Skeletal muscle satellite cell (primary cell): ENCODE data around the gene KLK4.

Experiments
- H3K27me3 ChIP-seq: 2 replicates; pipeline ENCODE4 v1.7.0; 2013; ENCODE audit warnings: low read length; ENCODE audit not compliant: control insufficient read depth, insufficient read depth
- H3K36me3 ChIP-seq: 2 replicates; pipeline ENCODE4 v1.7.0; 2013; ENCODE audit warnings: mild to moderate bottlenecking, control low read depth, low read length; ENCODE audit not compliant: insufficient read depth
- H3K4me1 ChIP-seq: 2 replicates; pipeline ENCODE4 v1.7.0; 2013; ENCODE audit warnings: low read length; ENCODE audit not compliant: control insufficient read depth, insufficient read depth
- H3K4me2 ChIP-seq: 2 replicates; pipeline ENCODE4 v1.7.0; 2013; ENCODE audit warnings: mild to moderate bottlenecking, low read length
- H3K4me3 ChIP-seq: 2 replicates; pipeline ENCODE4 v1.7.0; 2013; ENCODE audit warnings: low read length
- H3K9ac ChIP-seq: 2 replicates; pipeline ENCODE4 v1.7.0; 2013; ENCODE audit warnings: mild to moderate bottlenecking, low read depth, low read length, moderate library complexity
- H3K9me3 ChIP-seq: replicated peaks from 2 replicates; pipeline ENCODE4 v1.7.0; 2013; ENCODE audit warnings: mild to moderate bottlenecking, control low read depth, low read length

Gene KLK4

DNA sequence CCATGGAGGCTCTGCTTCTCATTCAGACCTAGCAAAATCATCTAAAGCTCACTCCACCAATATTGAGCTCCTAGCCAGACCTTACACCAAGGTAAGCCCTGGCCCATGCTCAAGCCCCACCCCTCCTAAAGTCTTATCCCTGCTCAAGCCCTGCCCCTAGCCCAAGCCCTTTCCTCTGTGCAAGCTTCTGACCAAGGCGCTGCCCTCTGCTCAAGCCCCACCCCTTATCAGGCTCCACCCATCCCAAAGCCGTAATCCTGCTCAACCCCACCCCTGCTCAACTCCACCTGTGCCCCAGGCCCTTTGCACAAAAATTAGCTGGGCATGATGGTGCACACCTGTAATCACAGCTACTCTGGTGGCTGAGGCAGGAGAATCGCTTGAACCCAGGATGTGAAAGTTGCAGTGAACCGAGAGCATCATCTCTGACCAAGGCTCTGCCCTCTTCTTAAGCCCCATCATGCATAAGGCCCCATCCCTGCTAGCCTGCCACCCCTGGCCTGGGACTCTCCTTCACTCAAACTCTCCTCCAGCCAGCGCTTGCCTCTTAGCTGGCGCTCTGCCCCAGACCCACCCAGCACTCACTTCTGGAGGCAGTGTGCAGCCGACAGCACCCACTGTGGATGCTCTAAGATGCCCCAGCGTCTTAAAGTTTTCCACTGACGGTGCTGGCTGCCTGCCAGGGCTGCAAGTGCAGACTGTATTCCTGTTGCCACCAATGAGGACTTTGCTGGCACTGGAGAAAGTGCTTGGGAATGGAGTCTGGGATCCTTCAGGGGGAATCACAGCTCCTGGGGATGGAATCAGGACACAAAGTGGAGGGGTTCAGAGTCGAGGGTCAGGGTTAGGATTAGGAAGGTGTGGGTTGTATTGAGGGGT lies 16.5 kb downstream of the KLK4 start:
- H3K9me3 ChIP-seq: no peaks in the 10 kb centered on the region
- no peaks in the 10 kb centered on the region for H3K27me3 ChIP-seq
- no peaks in the 10 kb centered on the region for H3K4me1 ChIP-seq
- H3K4me2 ChIP-seq: no peak overlapping the region
- no peak overlapping the region for H3K9ac ChIP-seq
- no peak overlapping the region for H3K4me3 ChIP-seq
- H3K36me3 ChIP-seq: no peaks in the 10 kb centered on the region

DNA sequence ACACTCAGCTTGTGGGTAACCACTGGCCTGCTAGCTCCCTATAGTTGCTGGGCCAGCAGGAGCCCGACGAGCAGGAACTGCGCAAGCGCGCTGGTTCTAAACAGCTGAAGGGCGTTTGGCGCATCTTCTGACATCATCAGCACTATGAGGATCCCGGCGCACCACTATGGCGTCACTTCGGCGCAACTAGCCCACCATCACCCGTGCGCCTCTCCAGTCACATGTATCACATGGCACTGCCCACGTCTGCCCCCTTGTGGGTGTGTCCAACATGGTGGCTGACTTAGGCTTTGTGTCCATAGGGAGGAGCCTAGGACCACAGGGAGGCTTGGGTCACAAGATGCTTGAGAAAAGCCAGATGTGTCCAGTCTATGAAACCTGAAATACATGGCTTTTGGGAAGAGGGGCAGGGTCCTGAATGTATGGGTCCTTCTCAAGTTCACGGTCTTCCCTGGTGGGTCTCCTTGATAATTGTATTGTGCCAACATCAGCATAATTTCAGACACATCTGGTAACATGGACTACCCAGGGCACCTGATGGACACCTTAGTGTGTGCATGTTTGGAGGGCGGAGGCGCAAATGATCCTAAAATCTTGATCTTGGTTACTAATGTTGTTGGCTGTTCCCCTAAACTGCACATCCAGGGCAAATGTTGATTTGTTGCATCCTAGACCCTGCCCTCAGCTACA lies 18.0 kb downstream of the KLK4 start:
- no peak overlapping the region for H3K4me2 ChIP-seq

DNA sequence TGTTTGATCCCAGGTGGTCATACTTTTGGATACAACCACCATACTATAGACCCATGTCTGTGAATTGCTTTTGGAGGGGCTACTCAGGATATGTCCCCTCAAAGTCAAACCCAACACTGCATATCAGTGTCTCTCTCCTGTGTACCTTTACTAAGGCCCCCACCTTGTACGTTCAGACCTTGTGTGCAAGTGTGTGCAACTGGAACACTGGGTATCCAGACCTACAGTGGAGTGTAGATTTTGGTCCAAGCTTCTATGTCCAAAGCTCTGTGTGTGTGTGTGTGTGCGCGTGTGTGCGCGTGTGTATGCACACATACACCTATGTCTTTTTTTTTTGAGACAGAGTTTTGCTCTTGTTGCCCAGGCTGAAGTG lies 20.0 kb downstream of the KLK4 start:
- no peaks in the 10 kb centered on the region for H3K4me1 ChIP-seq
- no peak overlapping the region for H3K4me2 ChIP-seq
- no peaks in the 10 kb centered on the region for H3K36me3 ChIP-seq
- no peaks in the 10 kb centered on the region for H3K9me3 ChIP-seq
- no peaks in the 10 kb centered on the region for H3K27me3 ChIP-seq
- no peak overlapping the region for H3K4me3 ChIP-seq
- H3K9ac ChIP-seq: no peak overlapping the region

More for the DNA sequence above, 18.0 kb downstream of the KLK4 start:
- Histone ChIP-seq H3K36me3 (no peaks in the 10 kb centered on the region), H3K4me1 (no peaks in the 10 kb centered on the region), H3K4me3 (no peak overlapping the region), H3K9me3 (no peaks in the 10 kb centered on the region), H3K9ac (no peak overlapping the region), H3K27me3 (no peaks in the 10 kb centered on the region)

DNA sequence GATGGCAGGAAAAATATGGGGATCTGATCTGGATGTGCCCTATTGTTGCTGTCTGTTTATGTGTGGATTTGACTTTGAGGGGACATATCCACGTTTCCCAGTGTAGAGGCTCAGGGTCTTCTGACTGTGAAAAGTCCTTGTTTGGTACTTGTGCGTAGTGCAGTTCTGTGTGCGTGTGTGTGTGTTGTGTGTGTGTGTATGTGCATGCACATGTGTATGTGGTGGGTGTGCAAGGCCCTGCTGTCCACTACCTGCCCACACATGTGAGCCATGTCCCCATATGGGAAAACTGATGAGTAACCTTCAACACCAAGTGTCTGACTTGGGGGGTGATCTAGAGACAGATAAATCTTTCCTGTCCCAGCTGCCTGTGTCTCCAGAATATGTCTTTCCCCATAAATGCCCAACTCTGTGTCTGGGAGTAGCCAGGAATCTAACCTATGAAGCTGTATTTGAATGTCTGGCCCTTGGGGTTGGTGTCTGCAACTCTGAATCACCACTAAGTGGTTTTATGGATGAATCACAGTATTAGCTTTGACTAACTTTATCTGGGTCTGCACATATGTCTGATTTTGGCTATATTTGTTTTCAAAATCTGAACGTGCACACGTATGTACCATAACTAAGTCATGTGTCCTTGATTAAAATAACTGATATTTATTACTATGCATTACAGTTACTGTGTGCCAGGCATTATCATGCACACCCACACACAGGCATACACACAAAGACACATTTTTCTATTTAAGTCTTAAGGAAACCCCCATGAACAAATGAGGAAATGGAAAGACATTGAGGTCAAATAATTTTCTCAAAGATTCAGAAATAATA lies 20.6 kb downstream of the KLK4 start:
- no peak overlapping the region for H3K9ac ChIP-seq
- no peaks in the 10 kb centered on the region for H3K36me3 ChIP-seq
- no peaks in the 10 kb centered on the region for H3K9me3 ChIP-seq
- no peak overlapping the region for H3K4me3 ChIP-seq
- H3K27me3 ChIP-seq: no peaks in the 10 kb centered on the region
- H3K4me2 ChIP-seq: no peak overlapping the region
- H3K4me1 ChIP-seq: no peaks in the 10 kb centered on the region

DNA sequence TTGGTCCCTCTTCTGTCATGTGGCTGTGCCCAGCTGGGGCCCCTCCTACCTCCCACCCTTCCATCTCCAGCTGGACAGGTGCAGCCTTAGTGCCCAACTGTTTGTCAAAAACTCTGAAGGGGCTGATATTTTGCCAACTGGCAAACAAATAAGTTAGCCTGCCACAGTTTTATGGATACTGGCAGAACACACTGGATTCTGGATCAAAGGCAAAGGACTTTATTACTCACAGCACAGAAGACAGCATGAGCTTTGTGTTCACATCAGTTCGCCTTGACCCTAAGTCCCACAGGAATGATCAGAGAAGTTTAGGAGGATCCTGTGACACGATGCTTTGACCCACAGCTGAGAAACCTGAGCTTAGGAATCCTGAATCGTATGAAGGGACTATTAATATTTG lies 21.6 kb downstream of the KLK4 start:
- H3K4me3 ChIP-seq: no peak overlapping the region
- H3K9me3 ChIP-seq: no peaks in the 10 kb centered on the region
- no peaks in the 10 kb centered on the region for H3K4me1 ChIP-seq
- H3K4me2 ChIP-seq: no peak overlapping the region
- no peak overlapping the region for H3K9ac ChIP-seq
- no peaks in the 10 kb centered on the region for H3K27me3 ChIP-seq
- H3K36me3 ChIP-seq: no peaks in the 10 kb centered on the region

DNA sequence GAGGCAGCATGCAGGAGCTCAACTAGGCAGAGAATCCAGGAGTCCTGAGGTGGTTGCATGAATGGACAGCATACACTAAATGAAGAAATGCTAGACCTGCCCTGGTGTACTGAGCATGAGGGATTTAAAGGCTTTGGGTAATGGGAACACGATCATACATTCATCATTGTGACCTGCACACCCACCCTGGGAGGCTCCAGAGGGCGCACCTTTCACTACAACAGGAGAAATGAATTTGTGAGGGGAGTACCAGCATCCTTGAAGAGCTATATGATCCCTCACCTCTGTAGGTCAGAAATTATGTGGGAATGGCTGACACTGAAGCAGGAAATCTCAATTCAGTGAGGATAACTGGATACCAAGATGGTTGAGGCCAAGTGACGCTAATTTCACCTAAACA lies 29.0 kb downstream of the KLK4 start:
- no peaks in the 10 kb centered on the region for H3K27me3 ChIP-seq
- no peak overlapping the region for H3K4me3 ChIP-seq
- no peaks in the 10 kb centered on the region for H3K4me1 ChIP-seq
- H3K9me3 ChIP-seq: no peaks in the 10 kb centered on the region
- H3K9ac ChIP-seq: no peak overlapping the region
- no peak overlapping the region for H3K4me2 ChIP-seq
- H3K36me3 ChIP-seq: no peaks in the 10 kb centered on the region

DNA sequence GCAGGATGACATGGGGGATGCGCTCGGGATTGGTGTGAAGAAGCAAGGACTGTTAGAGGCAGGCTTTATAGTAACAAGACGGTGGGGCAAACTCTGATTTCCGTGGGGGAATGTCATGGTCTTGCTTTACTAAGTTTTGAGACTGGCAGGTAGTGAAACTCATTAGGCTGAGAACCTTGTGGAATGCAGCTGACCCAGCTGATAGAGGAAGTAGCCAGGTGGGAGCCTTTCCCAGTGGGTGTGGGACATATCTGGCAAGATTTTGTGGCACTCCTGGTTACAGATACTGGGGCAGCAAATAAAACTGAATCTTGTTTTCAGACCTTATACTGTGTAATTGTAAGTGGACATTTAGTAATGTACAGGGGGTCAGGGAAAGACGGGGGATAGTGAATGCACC lies 31.0 kb downstream of the KLK4 start:
- H3K36me3 ChIP-seq: no peaks in the 10 kb centered on the region
- H3K9ac ChIP-seq: no peak overlapping the region
- no peaks in the 10 kb centered on the region for H3K4me1 ChIP-seq
- no peaks in the 10 kb centered on the region for H3K27me3 ChIP-seq
- no peaks in the 10 kb centered on the region for H3K9me3 ChIP-seq
- H3K4me3 ChIP-seq: no peak overlapping the region
- no peak overlapping the region for H3K4me2 ChIP-seq

DNA sequence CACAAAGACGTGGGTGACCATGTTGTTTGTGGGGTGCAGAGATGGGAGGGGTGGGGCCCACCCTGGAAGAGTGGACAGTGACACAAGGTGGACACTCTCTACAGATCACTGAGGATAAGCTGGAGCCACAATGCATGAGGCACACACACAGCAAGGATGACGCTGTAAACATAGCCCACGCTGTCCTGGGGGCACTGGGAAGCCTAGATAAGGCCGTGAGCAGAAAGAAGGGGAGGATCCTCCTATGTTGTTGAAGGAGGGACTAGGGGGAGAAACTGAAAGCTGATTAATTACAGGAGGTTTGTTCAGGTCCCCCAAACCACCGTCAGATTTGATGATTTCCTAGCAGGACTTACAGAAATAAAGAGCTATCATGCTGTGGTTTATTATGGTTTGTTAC lies 32.3 kb downstream of the KLK4 start:
- no peak overlapping the region for H3K4me3 ChIP-seq
- no peak overlapping the region for H3K9ac ChIP-seq
- H3K4me2 ChIP-seq: no peak overlapping the region
- no peaks in the 10 kb centered on the region for H3K9me3 ChIP-seq
- H3K27me3 ChIP-seq: no peaks in the 10 kb centered on the region
- H3K36me3 ChIP-seq: no peaks in the 10 kb centered on the region
- no peaks in the 10 kb centered on the region for H3K4me1 ChIP-seq

DNA sequence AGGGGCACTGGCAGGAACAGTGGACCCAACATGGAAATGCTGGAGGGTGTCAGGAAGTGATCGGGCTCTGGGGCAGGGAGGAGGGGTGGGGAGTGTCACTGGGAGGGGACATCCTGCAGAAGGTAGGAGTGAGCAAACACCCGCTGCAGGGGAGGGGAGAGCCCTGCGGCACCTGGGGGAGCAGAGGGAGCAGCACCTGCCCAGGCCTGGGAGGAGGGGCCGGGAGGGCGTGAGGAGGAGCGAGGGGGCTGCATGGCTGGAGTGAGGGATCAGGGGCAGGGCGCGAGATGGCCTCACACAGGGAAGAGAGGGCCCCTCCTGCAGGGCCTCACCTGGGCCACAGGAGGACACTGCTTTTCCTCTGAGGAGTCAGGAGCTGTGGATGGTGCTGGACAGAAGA lies 33.9 kb downstream of the KLK4 start:
- H3K9ac ChIP-seq: no peak overlapping the region
- no peaks in the 10 kb centered on the region for H3K9me3 ChIP-seq
- H3K4me1 ChIP-seq: no peaks in the 10 kb centered on the region
- H3K4me3 ChIP-seq: no peak overlapping the region
- no peak overlapping the region for H3K4me2 ChIP-seq
- no peaks in the 10 kb centered on the region for H3K36me3 ChIP-seq
- H3K27me3 ChIP-seq: no peaks in the 10 kb centered on the region

DNA sequence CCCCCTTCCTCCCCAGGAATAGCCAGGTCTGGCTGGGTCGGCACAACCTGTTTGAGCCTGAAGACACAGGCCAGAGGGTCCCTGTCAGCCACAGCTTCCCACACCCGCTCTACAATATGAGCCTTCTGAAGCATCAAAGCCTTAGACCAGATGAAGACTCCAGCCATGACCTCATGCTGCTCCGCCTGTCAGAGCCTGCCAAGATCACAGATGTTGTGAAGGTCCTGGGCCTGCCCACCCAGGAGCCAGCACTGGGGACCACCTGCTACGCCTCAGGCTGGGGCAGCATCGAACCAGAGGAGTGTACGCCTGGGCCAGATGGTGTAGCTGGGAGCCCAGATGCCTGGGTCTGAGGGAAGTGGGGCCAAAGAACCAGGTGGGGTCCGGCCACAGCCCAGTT lies 34.7 kb downstream of the KLK4 start:
- Histone ChIP-seq H3K27me3 (no peaks in the 10 kb centered on the region), H3K9me3 (no peaks in the 10 kb centered on the region), H3K4me1 (no peaks in the 10 kb centered on the region), H3K9ac (no peak overlapping the region), H3K36me3 (no peaks in the 10 kb centered on the region), H3K4me2 (no peak overlapping the region), H3K4me3 (no peak overlapping the region)

DNA sequence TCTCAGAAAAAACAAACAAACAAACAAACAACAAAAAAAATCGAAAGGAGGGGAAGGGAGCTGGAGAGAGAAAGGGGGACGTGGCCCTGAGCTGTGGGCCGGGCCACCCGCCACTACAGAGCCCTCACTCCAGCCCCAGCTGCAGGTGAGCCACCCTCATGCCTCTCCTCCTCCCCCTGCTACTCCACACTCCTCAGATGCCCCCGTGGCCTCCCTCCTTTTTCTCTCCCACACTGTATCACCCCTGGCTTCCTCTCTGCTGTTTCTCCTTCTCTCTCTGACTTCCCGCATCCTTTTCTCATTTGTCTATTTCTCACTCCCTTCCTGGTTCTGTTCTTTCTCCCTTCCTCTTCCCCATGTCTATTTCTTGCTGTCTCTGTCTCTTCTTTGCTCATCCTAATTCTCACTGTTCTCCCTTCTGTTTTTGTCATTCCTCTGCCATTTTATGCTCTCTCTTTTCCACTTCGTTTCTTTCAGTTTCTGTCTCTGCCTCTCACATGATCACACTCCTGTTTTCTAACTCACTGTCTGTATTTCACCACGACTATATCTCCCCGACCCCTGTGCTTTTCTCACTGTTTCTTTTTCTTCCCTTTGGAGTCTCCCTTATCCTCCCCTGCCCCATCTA lies 35.3 kb downstream of the KLK4 start:
- no peaks in the 10 kb centered on the region for H3K36me3 ChIP-seq
- H3K9ac ChIP-seq: no peak overlapping the region
- H3K9me3 ChIP-seq: no peaks in the 10 kb centered on the region
- H3K4me3 ChIP-seq: no peak overlapping the region
- H3K4me2 ChIP-seq: no peak overlapping the region
- no peaks in the 10 kb centered on the region for H3K27me3 ChIP-seq
- no peaks in the 10 kb centered on the region for H3K4me1 ChIP-seq
